ENCODE results near the gene NBL1. TPM values are rescaled to one million over a fixed set of nuclear protein-coding genes. Genes with fewer than 3 reads are reported as not detected.

Gene NBL1
- total RNA-seq, 1 donor = 105 TPM

DNA sequence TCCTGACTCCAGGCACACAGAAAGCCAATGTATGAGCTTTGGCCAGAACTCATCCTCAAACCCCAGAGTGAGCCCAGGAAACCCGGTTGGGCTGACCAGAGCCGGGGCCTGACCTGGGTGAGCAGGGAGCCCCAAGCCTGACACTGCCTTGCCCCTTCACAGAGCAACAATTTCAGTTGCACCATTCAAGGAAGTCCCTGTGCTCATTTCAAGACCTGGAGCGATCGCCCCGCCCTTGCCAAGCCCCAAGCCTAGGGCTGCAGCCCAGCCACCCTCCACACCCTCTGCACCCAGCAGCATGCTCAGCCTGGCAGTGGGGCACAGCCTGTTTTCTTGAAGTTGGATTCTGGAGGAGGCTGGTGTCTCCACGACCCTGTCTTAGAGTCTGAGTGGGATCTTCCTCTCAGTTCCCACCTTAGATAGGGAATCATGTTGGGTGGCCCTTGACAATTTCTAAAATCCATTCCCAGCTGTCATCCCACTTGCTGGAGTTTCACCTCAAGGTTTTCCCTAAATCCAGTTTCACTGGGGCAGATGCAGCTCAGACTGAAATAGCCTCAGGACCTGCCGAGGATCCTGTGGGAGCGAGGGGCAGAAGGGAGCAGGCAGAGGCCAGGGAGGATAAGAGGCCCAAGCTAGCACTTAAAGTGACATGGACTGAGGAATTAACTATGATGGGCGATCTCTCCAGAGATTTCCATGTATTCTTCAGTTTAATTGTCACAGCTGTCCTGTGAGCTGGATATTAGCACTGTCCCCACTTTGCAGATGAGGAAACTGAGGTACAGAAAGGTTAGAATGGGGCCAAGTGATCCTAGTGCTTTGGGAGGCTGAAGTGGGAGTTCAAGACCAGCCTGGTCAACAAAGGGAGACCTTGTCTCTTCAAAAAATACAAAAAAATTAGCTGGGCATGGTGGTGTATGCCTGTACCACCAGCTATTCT, 2.5 kb downstream of the NBL1 start:
- TF ChIP-seq, protein P1, sequence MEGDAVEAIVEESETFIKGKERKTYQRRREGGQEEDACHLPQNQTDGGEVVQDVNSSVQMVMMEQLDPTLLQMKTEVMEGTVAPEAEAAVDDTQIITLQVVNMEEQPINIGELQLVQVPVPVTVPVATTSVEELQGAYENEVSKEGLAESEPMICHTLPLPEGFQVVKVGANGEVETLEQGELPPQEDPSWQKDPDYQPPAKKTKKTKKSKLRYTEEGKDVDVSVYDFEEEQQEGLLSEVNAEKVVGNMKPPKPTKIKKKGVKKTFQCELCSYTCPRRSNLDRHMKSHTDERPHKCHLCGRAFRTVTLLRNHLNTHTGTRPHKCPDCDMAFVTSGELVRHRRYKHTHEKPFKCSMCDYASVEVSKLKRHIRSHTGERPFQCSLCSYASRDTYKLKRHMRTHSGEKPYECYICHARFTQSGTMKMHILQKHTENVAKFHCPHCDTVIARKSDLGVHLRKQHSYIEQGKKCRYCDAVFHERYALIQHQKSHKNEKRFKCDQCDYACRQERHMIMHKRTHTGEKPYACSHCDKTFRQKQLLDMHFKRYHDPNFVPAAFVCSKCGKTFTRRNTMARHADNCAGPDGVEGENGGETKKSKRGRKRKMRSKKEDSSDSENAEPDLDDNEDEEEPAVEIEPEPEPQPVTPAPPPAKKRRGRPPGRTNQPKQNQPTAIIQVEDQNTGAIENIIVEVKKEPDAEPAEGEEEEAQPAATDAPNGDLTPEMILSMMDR (IDR thresholded peaks at IDR 0.05; ENCODE audit: insufficient read depth, low read length) = no peak
- DNase-seq (ENCODE audit: low read depth) = no peak
- H3K4me3 ChIP-seq (ENCODE audit: low read depth, low read length) = peak overlapping the region; percentile 87

DNA sequence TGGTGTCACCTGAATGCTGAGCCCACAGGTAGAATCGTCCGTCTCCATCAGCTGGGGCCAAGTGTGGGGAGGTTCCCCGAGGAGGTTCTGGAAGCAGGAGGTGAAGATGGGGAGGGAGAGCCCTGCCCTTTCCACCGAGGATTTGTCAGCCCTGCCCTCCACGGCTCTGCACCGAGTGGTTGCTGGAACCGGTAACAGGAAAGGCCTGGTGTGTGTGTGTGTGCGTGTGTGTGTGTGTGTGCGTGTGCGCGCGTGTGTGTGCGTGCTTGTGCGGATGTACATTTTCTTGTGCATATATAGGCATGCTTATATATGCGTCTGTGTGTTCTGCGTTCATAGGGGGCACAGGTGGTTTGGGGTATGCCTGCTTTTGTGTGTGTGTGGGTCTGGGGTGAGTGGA, 3.5 kb downstream of the NBL1 start:
- DNase-seq (ENCODE audit: low read depth) = peak; percentile 26
- peak overlapping the region; percentile 87 for H3K4me3 ChIP-seq (ENCODE audit: low read depth, low read length)
- TF ChIP-seq, protein P1 (IDR thresholded peaks at IDR 0.05; ENCODE audit: insufficient read depth, low read length) = no peak

DNA sequence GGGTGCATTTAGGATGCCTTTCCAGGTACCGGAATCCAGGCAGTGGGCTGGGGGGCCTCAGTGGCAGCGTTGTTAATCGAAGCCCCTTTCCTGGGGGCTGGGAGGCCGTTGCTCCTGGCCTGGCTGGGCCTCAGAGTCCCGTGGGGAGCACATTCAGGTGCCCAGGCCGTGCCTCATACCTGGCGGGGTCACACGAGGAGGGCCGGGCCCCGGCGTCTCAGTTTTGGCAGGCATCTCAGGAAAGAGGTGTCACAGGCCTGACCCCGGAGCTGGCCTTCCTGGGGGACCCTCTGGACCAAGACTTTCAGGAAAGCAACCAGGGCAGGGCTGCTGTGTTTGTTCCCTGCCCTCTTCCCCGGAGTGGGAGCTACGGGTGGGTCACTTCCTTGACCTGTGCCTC, 4.1 kb downstream of the NBL1 start:
- DNase-seq (ENCODE audit: low read depth) = no peak
- TF ChIP-seq, protein P1 (IDR thresholded peaks at IDR 0.05; ENCODE audit: insufficient read depth, low read length) = no peak
- no peak overlapping the region for H3K4me3 ChIP-seq (ENCODE audit: low read depth, low read length)

DNA sequence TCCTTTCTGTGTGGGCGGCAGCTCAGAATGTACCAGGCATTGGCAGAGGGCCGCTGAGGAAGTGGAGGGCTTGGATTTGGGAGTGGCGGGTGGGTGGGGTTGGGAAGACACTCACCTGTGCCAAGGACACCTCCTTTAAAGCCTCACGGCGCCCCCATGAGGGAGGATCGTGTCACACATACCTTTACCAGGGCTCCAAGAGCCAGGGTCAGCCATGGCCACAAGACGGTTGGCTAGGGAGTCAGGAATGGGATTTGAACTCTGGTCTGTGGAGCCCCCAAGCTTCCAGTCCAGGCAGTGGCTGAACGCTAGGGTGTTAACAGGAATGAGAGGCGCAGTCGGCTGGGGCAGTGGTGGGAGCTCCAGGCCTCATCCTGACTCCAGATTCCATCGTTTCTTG, 4.6 kb downstream of the NBL1 start:
- DNase-seq (ENCODE audit: low read depth) = peak; percentile 39
- no peak overlapping the region for H3K4me3 ChIP-seq (ENCODE audit: low read depth, low read length)
- TF ChIP-seq, protein P1 (IDR thresholded peaks at IDR 0.05; ENCODE audit: insufficient read depth, low read length) = peak; percentile 20

DNA sequence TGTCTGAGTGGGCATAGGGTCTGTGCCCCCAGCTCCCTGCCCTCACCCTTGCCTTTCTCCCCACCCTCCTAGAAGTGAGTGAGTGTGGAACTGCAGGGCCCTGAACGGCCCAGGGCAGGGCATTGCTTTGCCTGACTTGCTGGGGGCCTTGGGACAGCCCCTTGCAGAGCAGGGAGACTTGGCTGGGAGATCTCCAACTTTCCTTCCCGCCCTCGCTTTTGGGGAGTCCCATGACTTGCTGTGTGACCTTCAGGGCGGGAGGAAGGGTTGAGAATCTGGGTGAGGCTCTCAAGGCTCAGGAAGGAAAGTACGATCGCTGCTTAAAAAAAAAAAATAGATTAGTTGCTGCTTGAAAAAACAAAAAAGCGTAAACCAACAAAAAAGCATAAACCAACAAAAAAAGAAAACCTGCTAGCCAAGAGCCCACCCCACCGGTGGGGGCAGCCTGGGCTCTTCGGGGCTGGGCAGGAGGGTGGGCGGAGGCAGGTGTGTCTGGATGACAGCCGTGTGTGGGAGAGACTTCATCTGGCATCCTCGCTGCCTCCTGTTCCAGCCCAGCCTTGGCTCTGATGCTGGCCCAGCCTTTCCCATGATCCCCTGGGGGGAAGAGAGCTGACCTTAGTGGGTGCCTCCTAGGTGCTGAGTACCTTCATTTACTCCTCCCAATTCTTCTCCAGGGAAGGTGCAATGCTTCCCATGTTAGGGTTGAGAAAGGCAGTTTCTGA, 6.5 kb downstream of the NBL1 start:
- peak overlapping the region; percentile 17 for H3K4me3 ChIP-seq (ENCODE audit: low read depth, low read length)
- TF ChIP-seq, protein P1 (IDR thresholded peaks at IDR 0.05; ENCODE audit: insufficient read depth, low read length) = no peak
- peak; percentile 19 for DNase-seq (ENCODE audit: low read depth)

DNA sequence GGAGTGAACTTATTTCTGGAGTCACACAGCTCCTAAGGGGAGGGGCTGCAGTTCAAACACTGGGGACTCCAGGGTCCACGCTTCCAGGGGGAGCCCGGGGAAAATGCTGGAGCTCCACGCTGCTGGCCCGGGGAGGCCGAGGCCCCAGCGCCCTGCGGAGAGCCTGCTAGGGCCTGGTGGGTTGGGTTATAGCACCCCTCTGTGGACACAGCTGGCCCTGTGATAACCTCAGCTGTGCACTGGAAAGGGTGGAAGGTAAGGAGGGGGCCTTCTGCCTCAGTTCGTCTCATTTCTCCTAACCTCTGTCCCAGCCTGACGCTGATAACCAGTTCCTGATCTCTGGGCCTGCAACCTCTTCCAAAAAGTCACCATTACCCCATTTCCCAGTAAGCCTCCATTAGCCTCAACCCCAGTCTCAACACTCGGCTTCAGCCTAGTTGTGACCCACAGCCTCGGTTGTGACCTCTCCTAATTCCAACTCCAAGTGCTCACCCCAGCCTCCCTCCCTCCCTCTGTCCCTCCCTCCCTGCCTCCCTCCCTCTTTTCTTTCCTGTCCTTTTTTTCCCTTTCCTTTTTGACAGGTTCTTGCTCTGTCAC, 7.1 kb downstream of the NBL1 start:
- no peak overlapping the region for H3K4me3 ChIP-seq (ENCODE audit: low read depth, low read length)
- peak; percentile 63 for DNase-seq (ENCODE audit: low read depth)
- TF ChIP-seq, protein P1 (IDR thresholded peaks at IDR 0.05; ENCODE audit: insufficient read depth, low read length) = peak; percentile 83
